WERI-Rb-1 (cell line): ENCODE data around the gene CD72.

ENCODE experiments used
- DNase-seq: peaks from one replicate; pipeline ENCODE4 v3.0.0-alpha.2; 2020
- H3K27ac ChIP-seq: fragments of 250-450 bp; sonication (Bioruptor Pico); 2 replicates; pipeline ENCODE4 v1.5.1; 2020; ENCODE audit warnings: mild to moderate bottlenecking, moderate library complexity
- H3K27me3 ChIP-seq: fragments of 250-450 bp; sonication (Bioruptor Pico); 2 replicates; pipeline ENCODE4 v1.5.1; 2021; ENCODE audit warnings: mild to moderate bottlenecking, low read depth, moderate library complexity; ENCODE audit not compliant: insufficient read depth, severe bottlenecking
- H3K36me3 ChIP-seq: fragments of 250-450 bp; sonication (Bioruptor Pico); 2 replicates; pipeline ENCODE4 v1.5.1; 2020; ENCODE audit warnings: mild to moderate bottlenecking, moderate library complexity
- H3K4me3 ChIP-seq: 2 replicates; pipeline ENCODE4 v1.5.1; 2011; ENCODE audit warnings: low read depth, mild to moderate bottlenecking, control low read depth, low read length
- H3K9me3 ChIP-seq: fragments of 250-450 bp; sonication (Bioruptor Pico); 2 replicates; pipeline ENCODE4 v1.5.1; 2021; ENCODE audit warnings: mild to moderate bottlenecking, moderate library complexity; ENCODE audit not compliant: severe bottlenecking
- TF ChIP-seq, protein P1 (sequence below): IDR thresholded peaks from 2 replicates; pipeline ENCODE4 v1.5.1; 2011; ENCODE audit warnings: low read depth, mild to moderate bottlenecking, control low read depth, inconsistent platforms, low read length

The CD72 gene

DNA sequence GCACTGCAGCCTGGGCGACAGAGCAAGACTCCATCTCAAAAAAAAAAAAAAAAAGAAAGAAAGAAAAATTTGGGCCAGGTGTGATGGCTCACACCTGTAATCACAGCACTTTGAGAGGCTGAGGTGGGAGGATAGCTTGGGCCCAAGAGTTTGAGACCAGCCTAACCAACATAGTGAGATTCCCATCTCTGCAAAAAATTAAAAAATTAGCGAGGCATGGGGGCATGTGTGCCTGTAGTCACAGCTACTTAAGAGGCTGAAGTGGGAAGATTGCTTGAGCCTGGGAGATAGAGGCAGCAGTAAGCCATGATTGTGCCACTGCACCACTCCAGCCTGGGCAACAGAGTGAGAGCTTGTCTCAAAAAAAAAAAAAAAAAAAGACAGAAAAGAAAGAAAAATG, 35.4 kb upstream of the CD72 start:
- no peak overlapping the region for H3K4me3 ChIP-seq
- TF ChIP-seq, protein P1, sequence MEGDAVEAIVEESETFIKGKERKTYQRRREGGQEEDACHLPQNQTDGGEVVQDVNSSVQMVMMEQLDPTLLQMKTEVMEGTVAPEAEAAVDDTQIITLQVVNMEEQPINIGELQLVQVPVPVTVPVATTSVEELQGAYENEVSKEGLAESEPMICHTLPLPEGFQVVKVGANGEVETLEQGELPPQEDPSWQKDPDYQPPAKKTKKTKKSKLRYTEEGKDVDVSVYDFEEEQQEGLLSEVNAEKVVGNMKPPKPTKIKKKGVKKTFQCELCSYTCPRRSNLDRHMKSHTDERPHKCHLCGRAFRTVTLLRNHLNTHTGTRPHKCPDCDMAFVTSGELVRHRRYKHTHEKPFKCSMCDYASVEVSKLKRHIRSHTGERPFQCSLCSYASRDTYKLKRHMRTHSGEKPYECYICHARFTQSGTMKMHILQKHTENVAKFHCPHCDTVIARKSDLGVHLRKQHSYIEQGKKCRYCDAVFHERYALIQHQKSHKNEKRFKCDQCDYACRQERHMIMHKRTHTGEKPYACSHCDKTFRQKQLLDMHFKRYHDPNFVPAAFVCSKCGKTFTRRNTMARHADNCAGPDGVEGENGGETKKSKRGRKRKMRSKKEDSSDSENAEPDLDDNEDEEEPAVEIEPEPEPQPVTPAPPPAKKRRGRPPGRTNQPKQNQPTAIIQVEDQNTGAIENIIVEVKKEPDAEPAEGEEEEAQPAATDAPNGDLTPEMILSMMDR, result no peak
- no peaks in the 10 kb centered on the region for H3K36me3 ChIP-seq
- no peak for DNase-seq
- H3K9me3 ChIP-seq, result no peaks in the 10 kb centered on the region
- no peak overlapping the region for H3K27ac ChIP-seq
- H3K27me3 ChIP-seq, result no peaks in the 10 kb centered on the region

DNA sequence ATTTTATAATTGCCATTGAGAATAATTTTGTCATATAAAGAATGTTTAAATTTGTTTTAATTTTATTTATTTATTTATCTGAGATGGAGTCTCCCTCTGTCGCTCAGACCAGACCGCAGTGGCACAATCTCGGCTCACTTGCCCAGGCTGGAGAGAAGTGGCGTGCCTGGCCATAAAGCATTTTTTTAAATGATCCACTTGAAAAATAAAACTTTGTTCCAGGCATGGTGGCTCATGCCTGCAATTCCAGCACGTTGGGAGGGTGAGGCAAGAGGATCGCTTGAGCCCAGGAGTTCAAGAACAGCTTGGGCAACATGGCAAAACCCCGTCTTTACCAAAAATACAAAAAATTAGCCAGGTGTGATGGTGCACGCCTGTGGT, 34.6 kb upstream of the CD72 start:
- Histone ChIP-seq H3K4me3 (no peak overlapping the region), H3K27me3 (no peaks in the 10 kb centered on the region), H3K36me3 (no peaks in the 10 kb centered on the region), H3K27ac (no peak overlapping the region), H3K9me3 (no peaks in the 10 kb centered on the region)
- no peak for DNase-seq
- TF ChIP-seq, protein P1, result no peak

DNA sequence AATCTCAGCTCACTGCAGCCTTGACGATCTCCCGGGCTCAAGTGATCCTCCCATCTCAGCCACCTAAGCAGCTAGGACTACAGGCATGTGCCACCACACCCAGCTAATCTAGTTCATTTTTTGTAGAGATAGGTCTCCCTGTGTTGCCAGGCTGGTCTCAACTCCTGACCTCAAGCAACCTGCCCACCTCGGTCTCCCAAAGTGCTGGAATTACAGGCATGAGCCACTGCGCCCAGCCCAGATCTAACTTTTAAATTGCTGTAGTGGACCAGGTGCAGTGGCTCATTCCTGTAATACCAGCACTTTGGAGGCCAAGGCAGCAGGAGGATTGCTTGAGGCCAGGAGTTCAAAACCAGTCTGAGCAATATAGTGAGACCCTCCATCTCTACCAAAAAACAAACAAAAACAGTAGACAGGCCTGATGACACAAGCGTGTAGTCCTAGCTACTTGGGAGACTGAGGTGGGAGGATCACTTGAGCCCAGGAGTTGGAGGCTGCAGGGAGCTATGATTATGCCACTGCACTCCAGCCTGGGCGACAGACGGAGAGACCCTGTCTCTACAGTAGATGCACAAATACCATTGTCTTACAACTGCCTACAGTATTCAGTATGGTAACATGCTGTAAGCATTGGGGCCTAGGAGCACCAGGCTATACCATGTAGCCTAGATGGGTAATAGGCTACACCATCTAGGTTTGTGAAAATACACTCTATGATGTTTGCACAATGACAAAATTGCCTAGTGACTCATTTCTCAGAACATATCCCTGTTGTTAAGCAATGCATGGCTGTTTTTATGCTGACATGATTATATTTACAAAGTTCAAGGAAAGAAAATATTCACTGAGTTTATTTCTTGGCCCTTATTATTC, 34.0 kb upstream of the CD72 start:
- no peaks in the 10 kb centered on the region for H3K36me3 ChIP-seq
- no peaks in the 10 kb centered on the region for H3K27me3 ChIP-seq
- H3K9me3 ChIP-seq, result no peaks in the 10 kb centered on the region
- DNase-seq, result no peak
- no peak overlapping the region for H3K27ac ChIP-seq
- H3K4me3 ChIP-seq, result no peak overlapping the region
- TF ChIP-seq, protein P1, result no peak

DNA sequence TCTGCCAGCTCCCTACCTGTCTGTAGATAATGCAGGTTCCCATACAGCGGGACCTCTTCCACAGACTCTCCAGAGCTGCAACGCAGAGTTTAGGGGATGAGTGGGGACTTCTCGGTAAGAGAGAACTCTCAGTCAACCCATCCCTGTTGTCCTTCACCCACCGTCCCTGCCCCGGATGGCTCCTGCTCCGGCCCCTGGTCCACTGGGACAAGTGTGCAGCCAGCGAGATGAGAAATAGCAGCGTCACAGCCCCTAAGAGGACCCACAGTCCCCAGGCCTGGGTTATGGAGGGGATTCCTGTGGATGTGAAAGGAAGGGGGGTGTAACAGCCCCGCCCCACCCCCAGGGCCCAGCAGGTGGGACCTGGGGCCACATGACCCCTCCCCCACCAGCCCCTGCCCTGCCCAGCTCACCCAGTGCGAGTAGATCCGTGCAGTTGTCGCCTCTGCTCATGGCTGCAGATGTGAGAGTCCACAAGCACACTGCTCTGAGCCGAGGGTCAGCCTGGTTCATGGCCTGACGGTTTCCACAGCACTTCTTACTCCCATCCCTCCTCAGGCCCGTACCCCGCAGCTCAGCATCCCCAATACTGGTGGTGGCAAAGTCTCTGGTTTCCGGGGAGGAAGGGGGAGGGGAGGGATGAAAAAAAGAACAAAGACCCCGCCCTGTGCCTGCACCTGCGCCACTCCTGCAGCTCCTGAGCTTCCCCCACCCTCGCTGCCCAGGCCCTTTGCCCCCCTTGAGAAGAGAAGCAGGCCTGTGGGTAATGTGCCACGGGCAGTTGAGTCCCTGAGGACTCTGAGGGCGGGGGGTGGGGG, 32.3 kb upstream of the CD72 start, which contains the start of gene SIT1:
Gene SIT1 (minus strand): TSS at position 591 of the 818 bp plus-strand sequence. CDS start 78 bp downstream, at position 513.
- Histone ChIP-seq H3K36me3 (no peaks in the 10 kb centered on the region), H3K4me3 (no peak within 1 kb of the TSS), H3K9me3 (no peaks in the 10 kb centered on the region), H3K27me3 (no peaks in the 10 kb centered on the region), H3K27ac (no peak within 1 kb of the TSS)
- DNase-seq, result no peak
- TF ChIP-seq, protein P1, result no peak

DNA sequence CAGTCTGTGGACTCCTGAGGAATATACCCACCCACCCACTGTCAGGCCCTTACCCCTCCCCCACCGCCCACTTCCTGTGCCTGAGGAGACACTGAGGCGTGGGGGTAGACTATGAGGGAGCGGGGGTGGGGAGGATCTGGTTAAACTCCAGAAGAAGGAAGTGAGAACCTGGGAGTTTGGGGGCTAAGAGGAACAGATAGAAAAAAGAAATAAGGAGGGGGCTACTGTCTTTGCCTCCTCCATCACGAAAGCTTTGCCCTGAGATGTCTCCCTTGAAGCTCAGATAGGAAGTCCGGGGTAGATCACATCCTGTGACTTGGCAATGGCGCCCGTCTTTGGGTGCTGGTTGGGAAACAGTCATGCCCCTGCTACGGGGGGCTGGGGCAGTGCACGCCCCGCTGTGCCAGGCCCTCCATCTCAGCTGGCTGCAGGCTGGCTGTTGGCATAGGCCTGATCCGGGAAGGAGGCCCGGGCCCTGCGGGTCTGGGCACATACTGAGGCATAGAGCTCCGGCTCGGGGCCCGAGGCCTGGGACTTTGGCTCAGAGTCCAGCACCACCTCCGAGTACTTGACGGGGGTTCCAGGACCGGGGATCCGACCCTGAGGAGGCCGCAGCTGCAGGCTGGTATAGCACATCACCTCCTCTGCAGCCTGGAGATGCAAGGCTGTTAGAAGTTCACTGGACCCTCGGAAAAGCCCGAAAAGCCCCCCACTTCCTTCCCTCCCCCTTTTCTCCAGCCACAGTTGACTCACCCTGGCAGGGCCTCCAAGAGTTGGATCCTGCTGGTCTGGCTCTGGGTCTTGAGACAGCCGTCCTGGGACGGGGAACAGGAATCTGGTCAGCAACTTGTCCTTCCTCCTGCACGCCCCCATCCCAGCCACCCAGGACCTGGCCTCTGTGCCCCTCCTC, 31.5 kb upstream of the CD72 start:
- no peaks in the 10 kb centered on the region for H3K9me3 ChIP-seq
- no peak overlapping the region for H3K4me3 ChIP-seq
- no peak for DNase-seq
- TF ChIP-seq, protein P1, result no peak
- no peaks in the 10 kb centered on the region for H3K27me3 ChIP-seq
- no peaks in the 10 kb centered on the region for H3K36me3 ChIP-seq
- H3K27ac ChIP-seq, result no peak overlapping the region
